MM.1S (cell line): ENCODE measurements around the gene ZBTB47.

Source experiments
- DNase-seq: peaks from one replicate; pipeline ENCODE4 v3.0.0-alpha.2; 2015
- H2AFZ ChIP-seq: fragments of 300-600 bp; sonication (generic); 2 replicates; pipeline ENCODE4 v1.6.0; 2016; ENCODE audit warnings: antibody characterized with exemption, low read length
- H3F3A ChIP-seq: fragments of 300-600 bp; sonication (generic); 2 replicates; pipeline ENCODE4 v1.6.1; 2016; ENCODE audit warnings: mild to moderate bottlenecking, antibody characterized with exemption, low read length, moderate library complexity, mixed read lengths; ENCODE audit not compliant: insufficient read depth
- H3K27ac ChIP-seq: fragments of 300-600 bp; sonication (generic); 2 replicates; pipeline ENCODE4 v1.5.1; 2016; ENCODE audit warnings: mild to moderate bottlenecking, low read length
- H3K27me3 ChIP-seq: fragments of 300-600 bp; sonication (generic); replicated peaks from 2 replicates; pipeline ENCODE4 v1.6.0; 2016; ENCODE audit warnings: low read length; ENCODE audit not compliant: insufficient read depth
- H3K36me3 ChIP-seq: fragments of 300-600 bp; sonication (generic); replicated peaks from 2 replicates; pipeline ENCODE4 v1.6.1; 2016; ENCODE audit warnings: mild to moderate bottlenecking, low read length, mixed read lengths; ENCODE audit not compliant: insufficient read depth
- H3K4me1 ChIP-seq: fragments of 300-600 bp; sonication (generic); 2 replicates; pipeline ENCODE4 v1.6.1; 2016; ENCODE audit warnings: low read length, mixed read lengths
- H3K4me2 ChIP-seq: fragments of 300-600 bp; sonication (generic); 2 replicates; pipeline ENCODE4 v1.6.0; 2016; ENCODE audit warnings: low read depth, low read length
- H3K4me3 ChIP-seq: fragments of 300-600 bp; sonication (generic); 2 replicates; pipeline ENCODE4 v1.5.1; 2016; ENCODE audit warnings: low read length, mixed read lengths
- H3K79me2 ChIP-seq: fragments of 300-600 bp; sonication (generic); 2 replicates; pipeline ENCODE4 v1.6.1; 2016; ENCODE audit warnings: mixed run types, low read length, mixed read lengths
- H3K9ac ChIP-seq: fragments of 300-600 bp; sonication (generic); 2 replicates; pipeline ENCODE4 v1.6.1; 2016; ENCODE audit warnings: low read length, mixed read lengths
- H3K9me2 ChIP-seq: fragments of 300-600 bp; sonication (generic); replicated peaks from 2 replicates; pipeline ENCODE4 v1.6.1; 2016; ENCODE audit warnings: mild to moderate bottlenecking, low read length, mixed read lengths; ENCODE audit not compliant: insufficient read depth
- H3K9me3 ChIP-seq: fragments of 300-600 bp; sonication (generic); replicated peaks from 2 replicates; pipeline ENCODE4 v1.6.1; 2016; ENCODE audit warnings: mild to moderate bottlenecking, low read length, mixed read lengths; ENCODE audit not compliant: insufficient read depth
- H4K20me1 ChIP-seq: fragments of 300-600 bp; sonication (generic); 2 replicates; pipeline ENCODE4 v1.6.1; 2016; ENCODE audit warnings: mild to moderate bottlenecking, low read length, moderate library complexity, mixed read lengths; ENCODE audit not compliant: insufficient read depth
- EZH2 ChIP-seq: fragments of 300-600 bp; sonication (generic); optimal IDR thresholded peaks from 2 replicates; pipeline ENCODE3; 2017; ENCODE audit warnings: low read depth, mild to moderate bottlenecking, antibody characterized with exemption, low read length, mixed read lengths
- EZH2phosphoT487 ChIP-seq: fragments of 300-600 bp; sonication (generic); IDR thresholded peaks from 2 replicates; pipeline ENCODE4 v1.6.1; 2018; ENCODE audit warnings: antibody characterized with exemption, low read length
- TF ChIP-seq, protein P1 (sequence below): fragments of 300-600 bp; sonication (generic); IDR thresholded peaks from 2 replicates; pipeline ENCODE4 v1.5.1; 2016; ENCODE audit warnings: antibody characterized with exemption, low read length, mixed read lengths

The ZBTB47 gene

DNA sequence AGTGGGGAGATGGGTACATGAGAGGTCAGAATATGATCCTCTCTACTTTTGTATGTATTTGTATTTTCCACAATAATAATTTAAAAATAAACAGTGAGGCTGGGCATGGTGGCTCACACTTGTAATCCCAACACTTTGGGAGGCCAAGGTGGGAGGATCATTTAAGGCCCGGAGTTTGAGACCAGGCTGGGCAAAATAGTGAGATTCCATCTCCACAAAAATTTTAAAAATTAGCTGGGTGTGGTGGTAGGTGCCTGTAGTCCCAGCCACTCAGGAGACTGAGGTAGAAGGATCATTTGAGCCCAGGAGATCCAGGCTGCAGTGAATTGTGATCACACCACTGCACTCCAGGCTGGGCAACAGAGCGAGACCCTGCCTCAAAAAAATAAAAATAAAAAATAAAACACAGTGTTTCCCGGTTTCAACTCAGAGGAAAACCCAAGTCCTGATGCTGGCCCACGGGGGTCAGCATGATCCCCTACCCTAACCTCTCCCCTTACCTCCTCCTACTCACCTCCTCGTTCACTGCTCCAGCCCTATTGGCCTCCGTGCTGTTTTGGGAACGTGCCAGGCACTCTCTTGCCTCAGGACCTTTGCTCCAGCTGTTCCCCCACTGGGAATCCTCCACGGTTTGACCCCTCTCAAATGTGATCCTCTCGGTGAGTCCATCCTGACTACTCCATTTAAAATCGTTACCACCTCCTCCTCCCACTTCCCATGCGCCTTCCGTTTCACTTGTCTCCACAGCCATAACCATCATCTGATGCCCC lies 29.0 kb downstream of the ZBTB47 start:
- Histone ChIP-seq H3K9ac (no peak overlapping the region), H3K79me2 (no peaks in the 10 kb centered on the region), H3K4me3 (no peak overlapping the region), H3K4me2 (no peak overlapping the region), H3K4me1 (no peaks in the 10 kb centered on the region), H2AFZ (no peak overlapping the region), H3K9me3 (no peaks in the 10 kb centered on the region), H3K9me2 (no peaks in the 10 kb centered on the region), H3F3A (no peaks in the 10 kb centered on the region), H4K20me1 (no peaks in the 10 kb centered on the region), H3K36me3 (no peaks in the 10 kb centered on the region), H3K27me3 (no peaks in the 10 kb centered on the region), H3K27ac (no peak overlapping the region)
- no peak for DNase-seq
- TF ChIP-seq EZH2phosphoT487 (no peak), EZH2 (no peak)
- TF ChIP-seq, protein P1, sequence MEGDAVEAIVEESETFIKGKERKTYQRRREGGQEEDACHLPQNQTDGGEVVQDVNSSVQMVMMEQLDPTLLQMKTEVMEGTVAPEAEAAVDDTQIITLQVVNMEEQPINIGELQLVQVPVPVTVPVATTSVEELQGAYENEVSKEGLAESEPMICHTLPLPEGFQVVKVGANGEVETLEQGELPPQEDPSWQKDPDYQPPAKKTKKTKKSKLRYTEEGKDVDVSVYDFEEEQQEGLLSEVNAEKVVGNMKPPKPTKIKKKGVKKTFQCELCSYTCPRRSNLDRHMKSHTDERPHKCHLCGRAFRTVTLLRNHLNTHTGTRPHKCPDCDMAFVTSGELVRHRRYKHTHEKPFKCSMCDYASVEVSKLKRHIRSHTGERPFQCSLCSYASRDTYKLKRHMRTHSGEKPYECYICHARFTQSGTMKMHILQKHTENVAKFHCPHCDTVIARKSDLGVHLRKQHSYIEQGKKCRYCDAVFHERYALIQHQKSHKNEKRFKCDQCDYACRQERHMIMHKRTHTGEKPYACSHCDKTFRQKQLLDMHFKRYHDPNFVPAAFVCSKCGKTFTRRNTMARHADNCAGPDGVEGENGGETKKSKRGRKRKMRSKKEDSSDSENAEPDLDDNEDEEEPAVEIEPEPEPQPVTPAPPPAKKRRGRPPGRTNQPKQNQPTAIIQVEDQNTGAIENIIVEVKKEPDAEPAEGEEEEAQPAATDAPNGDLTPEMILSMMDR: no peak

DNA sequence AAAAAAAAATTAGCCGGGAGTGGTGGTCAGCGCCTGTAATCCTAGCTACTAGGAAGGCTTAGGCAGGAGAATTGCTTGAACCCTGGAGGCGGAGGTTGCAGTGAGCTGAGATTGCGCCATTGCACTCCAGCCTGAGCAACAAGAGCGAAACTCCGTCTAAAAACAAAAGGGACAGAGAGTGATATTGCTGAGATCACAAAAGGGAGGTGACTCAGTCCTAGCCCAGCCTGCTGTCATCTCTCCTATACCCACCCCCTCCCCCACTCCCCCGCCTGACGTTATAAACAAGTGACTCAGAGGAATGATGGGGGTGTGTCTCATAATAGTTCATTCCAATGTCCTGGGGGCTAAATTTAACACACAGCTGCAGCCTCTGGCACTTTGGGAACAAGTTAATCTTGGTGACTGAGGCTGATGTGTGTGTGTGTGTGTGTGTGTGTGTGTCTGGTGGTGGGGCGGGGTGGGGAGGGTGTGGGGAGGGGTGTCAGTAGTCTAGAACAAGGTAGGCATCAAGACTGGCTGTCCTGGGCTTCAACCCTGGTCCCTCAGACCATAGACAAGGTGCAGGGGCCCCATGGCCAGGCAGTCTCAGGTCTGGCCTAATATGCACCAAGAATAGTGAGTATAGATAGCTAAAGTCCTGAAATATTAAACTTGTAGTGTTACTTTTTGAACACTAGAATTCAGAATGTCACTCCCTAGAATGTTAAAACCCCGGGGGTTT lies 30.5 kb downstream of the ZBTB47 start:
- H3K4me2 ChIP-seq: no peak overlapping the region
- TF ChIP-seq EZH2 (no peak), EZH2phosphoT487 (no peak)
- TF ChIP-seq, protein P1: no peak
- DNase-seq: peak; percentile 14
- H3K27me3 ChIP-seq: peaks cover 4% of the 10 kb centered on the region
- H3K27ac ChIP-seq: no peak overlapping the region
- H3K9me2 ChIP-seq: no peaks in the 10 kb centered on the region
- H2AFZ ChIP-seq: no peak overlapping the region
- H3K4me1 ChIP-seq: no peaks in the 10 kb centered on the region
- H3F3A ChIP-seq: no peaks in the 10 kb centered on the region
- no peaks in the 10 kb centered on the region for H3K36me3 ChIP-seq
- H3K9me3 ChIP-seq: no peaks in the 10 kb centered on the region
- no peak overlapping the region for H3K9ac ChIP-seq
- H3K79me2 ChIP-seq: no peaks in the 10 kb centered on the region
- no peak overlapping the region for H3K4me3 ChIP-seq
- H4K20me1 ChIP-seq: no peaks in the 10 kb centered on the region

DNA sequence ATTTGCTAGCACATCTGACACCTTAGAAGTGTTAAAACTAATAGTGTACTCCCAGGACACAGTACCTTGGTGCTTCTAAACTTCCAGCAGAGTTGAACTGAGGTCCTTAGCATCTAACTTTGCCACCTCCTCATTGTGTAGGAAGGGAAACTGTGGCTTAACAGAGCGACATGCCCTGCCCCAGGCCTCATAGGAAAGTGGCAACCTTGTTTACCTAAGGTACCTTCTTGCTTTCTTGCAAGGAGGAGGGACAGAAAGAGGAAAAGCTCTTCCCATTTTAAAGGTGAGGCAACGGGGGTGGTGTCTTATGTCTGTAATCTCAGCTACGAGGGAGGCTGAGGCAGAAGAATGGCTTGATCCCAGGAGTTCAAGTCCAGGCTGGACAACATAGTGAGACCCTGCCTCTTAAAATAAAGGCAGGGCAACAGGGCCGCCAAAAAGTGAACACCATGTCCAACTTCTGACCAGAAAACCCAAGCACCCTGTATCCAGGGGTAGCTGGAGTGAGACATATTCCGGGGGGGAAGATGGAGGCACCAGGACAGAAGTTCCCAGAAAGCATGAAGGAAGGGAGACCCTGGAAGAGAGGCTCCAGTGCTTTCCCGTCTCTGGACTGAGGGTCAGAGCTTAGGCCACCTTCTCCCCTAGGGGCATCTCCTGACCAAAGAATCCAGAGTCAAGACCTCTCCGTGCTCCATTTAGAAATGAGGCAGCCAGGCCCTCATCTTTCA lies 31.3 kb downstream of the ZBTB47 start:
- DNase-seq: no peak
- no peaks in the 10 kb centered on the region for H3K9me3 ChIP-seq
- H4K20me1 ChIP-seq: no peaks in the 10 kb centered on the region
- no peak overlapping the region for H3K27ac ChIP-seq
- H3K79me2 ChIP-seq: no peaks in the 10 kb centered on the region
- H3K4me2 ChIP-seq: no peak overlapping the region
- H2AFZ ChIP-seq: no peak overlapping the region
- H3K27me3 ChIP-seq: peaks cover 5% of the 10 kb centered on the region
- H3F3A ChIP-seq: no peaks in the 10 kb centered on the region
- no peak overlapping the region for H3K9ac ChIP-seq
- TF ChIP-seq, protein P1: no peak
- H3K4me3 ChIP-seq: no peak overlapping the region
- H3K4me1 ChIP-seq: no peaks in the 10 kb centered on the region
- no peaks in the 10 kb centered on the region for H3K9me2 ChIP-seq
- no peaks in the 10 kb centered on the region for H3K36me3 ChIP-seq
